CD14-positive monocyte (primary cell): ENCODE results near the gene NDFIP2. TPM values are rescaled to one million over a fixed set of nuclear protein-coding genes. Genes with fewer than 3 reads are reported as not detected.

Experiments used
- DNase-seq, 3 donors: peaks; one replicate each; pipeline ENCODE4 v3.0.0-alpha.2; 2011 to 2022
- H2AFZ ChIP-seq: 2 replicates; pipeline ENCODE4 v1.6.0; 2012; ENCODE audit warnings: mild to moderate bottlenecking, low read depth, low read length, inconsistent platforms; ENCODE audit not compliant: insufficient read depth, poor library complexity, severe bottlenecking
- H3K27ac ChIP-seq, 2 donors: 1 replicate in 1 of 2; 2 replicates in 1 of 2; pipeline ENCODE4 v1.5.1; 2012 to 2013; ENCODE audit warnings: low read length in 2 of 2, control low read depth in 1 of 2, inconsistent platforms in 1 of 2, low read depth in 1 of 2, mild to moderate bottlenecking in 1 of 2
- H3K27me3 ChIP-seq, 2 donors: one replicate each; pipeline versions ENCODE4 v1.6.0 to v1.6.1; 2011 to 2013; ENCODE audit warnings: low read length in 2 of 2; ENCODE audit not compliant: control insufficient read depth in 2 of 2, insufficient read depth in 2 of 2
- H3K36me3 ChIP-seq, 2 donors: replicated peaks in 1 of 2; 1 replicate in 1 of 2; 2 replicates in 1 of 2; pipeline versions ENCODE4 v1.5.1 to v1.6.1; 2012 to 2013; ENCODE audit warnings: low read length in 2 of 2, control low read depth in 1 of 2, inconsistent platforms in 1 of 2, mild to moderate bottlenecking in 1 of 2; ENCODE audit not compliant: insufficient read depth in 2 of 2, control insufficient read depth in 1 of 2
- H3K4me1 ChIP-seq, 2 donors: 1 replicate in 1 of 2; 2 replicates in 1 of 2; pipeline versions ENCODE4 v1.5.1 to v1.6.1; 2012 to 2013; ENCODE audit warnings: low read length in 2 of 2, control low read depth in 1 of 2, inconsistent platforms in 1 of 2, mild to moderate bottlenecking in 1 of 2, moderate library complexity in 1 of 2; ENCODE audit not compliant: insufficient read depth in 2 of 2, control insufficient read depth in 1 of 2
- H3K4me2 ChIP-seq: replicated peaks from 2 replicates; pipeline ENCODE3; 2012; ENCODE audit warnings: low read length, moderate library complexity, mild to moderate bottlenecking; ENCODE audit not compliant: poor library complexity, severe bottlenecking; ENCODE audit errors: extremely low read depth
- H3K4me3 ChIP-seq, 3 experiments: fragments of 200-600 bp in 1 of 3; sonication (generic) in 1 of 3; replicated peaks in 1 of 3; 1 replicate in 2 of 3; 2 replicates in 1 of 3; pipeline ENCODE4 v1.5.1; 2011 to 2013; ENCODE audit warnings: low read length in 3 of 3, mild to moderate bottlenecking in 3 of 3, control low read depth in 2 of 3, low read depth in 2 of 3, inconsistent platforms in 1 of 3, moderate library complexity in 1 of 3
- H3K79me2 ChIP-seq: 2 replicates; pipeline ENCODE4 v1.6.0; 2012; ENCODE audit warnings: mild to moderate bottlenecking, control low read depth, inconsistent platforms, low read length, moderate library complexity; ENCODE audit not compliant: insufficient read depth
- H3K9ac ChIP-seq: 2 replicates; pipeline ENCODE4 v1.6.0; 2017; ENCODE audit warnings: low read length, mild to moderate bottlenecking; ENCODE audit not compliant: insufficient read depth, poor library complexity, severe bottlenecking
- H3K9me3 ChIP-seq, 2 donors: replicated peaks in 1 of 2; 1 replicate in 1 of 2; 2 replicates in 1 of 2; pipeline versions ENCODE4 v1.5.1 to v1.6.1; 2012 to 2013; ENCODE audit warnings: low read length in 2 of 2, control low read depth in 1 of 2; ENCODE audit not compliant: control insufficient read depth in 1 of 2, insufficient read depth in 1 of 2
- H4K20me1 ChIP-seq: 2 replicates; pipeline ENCODE4 v1.6.0; 2012; ENCODE audit warnings: mild to moderate bottlenecking, low read length, control low read depth, moderate library complexity; ENCODE audit not compliant: insufficient read depth
- H3K27ac Mint-ChIP-seq, 7 donors: one replicate each; pipeline ENCODE4 v1.8.0; 2020; ENCODE audit warnings: mild to moderate bottlenecking in 7 of 7, mixed read lengths in 7 of 7, moderate library complexity in 6 of 7, inconsistent platforms in 2 of 7
- H3K27me3 Mint-ChIP-seq, 3 donors: one replicate each; pipeline ENCODE4 v1.8.0; 2021 to 2022; ENCODE audit warnings: low read depth in 3 of 3, mild to moderate bottlenecking in 3 of 3, mixed read lengths in 3 of 3, moderate library complexity in 3 of 3, inconsistent platforms in 1 of 3
- H3K36me3 Mint-ChIP-seq, 2 donors: one replicate each; pipeline ENCODE4 v1.8.0; 2020; ENCODE audit warnings: mixed read lengths in 2 of 2, inconsistent platforms in 1 of 2, mild to moderate bottlenecking in 1 of 2
- H3K4me1 Mint-ChIP-seq: one replicate; pipeline ENCODE4 v1.8.0; 2020; ENCODE audit warnings: mild to moderate bottlenecking, mixed read lengths
- H3K4me3 Mint-ChIP-seq, 2 donors: one replicate each; pipeline ENCODE4 v1.8.0; 2020; ENCODE audit warnings: mild to moderate bottlenecking in 2 of 2, mixed read lengths in 2 of 2, moderate library complexity in 1 of 2
- H3K9me3 Mint-ChIP-seq, 7 donors: one replicate each; pipeline ENCODE4 v1.8.0; 2020 to 2022; ENCODE audit warnings: mixed read lengths in 7 of 7, mild to moderate bottlenecking in 6 of 7, moderate library complexity in 6 of 7, inconsistent platforms in 2 of 7
- CTCF ChIP-seq: fragments of 200-600 bp; IDR thresholded peaks from one replicate; pipeline ENCODE4 v1.8.0; 2022; ENCODE audit warnings: antibody characterized with exemption, mild to moderate bottlenecking
- WGBS: methylation state at CpG from one replicate; pipeline ENCODE4 v1.1.5; 2013; ENCODE audit warnings: missing lambda C conversion rate; ENCODE audit not compliant: insufficient coverage; 5-methylcytosine and 5-hydroxymethylcytosine counted together
- intact Hi-C, 2 donors: fragments of 100-400 bp; cut with micrococcal nuclease; formaldehyde crosslinking; loops; one replicate each; pipeline versions ENCODE4 v1.15.0 to v1.15.1; 2023
- polyA plus RNA-seq, 3 donors: library from polyadenylated mRNA; depleted of rRNA in 1 of 3; unstranded in 2 of 3; stranded (reverse) in 1 of 3; fragments of 300-500 nt in 2 of 3; fragments of >200 nt in 1 of 3; fragmentation: Illumina TruSeq in 2 of 3; gene quantifications; 1 replicate in 2 of 3; 2 replicates in 1 of 3; pipeline ENCODE4 v1.2.3, GENCODE V29; 2012 to 2021

Gene NDFIP2
- polyA plus RNA-seq, 3 donors: not detected

- Histone ChIP-seq H3K27ac (no peak overlapping the region), H3K36me3 (no peaks in the 10 kb centered on the region), H3K27me3 (no peaks in the 10 kb centered on the region), H3K4me3 (no peak overlapping the region), H2AFZ (no peak overlapping the region), H4K20me1 (no peaks in the 10 kb centered on the region), H3K4me2 (no peak overlapping the region), H3K79me2 (no peaks in the 10 kb centered on the region), H3K9me3 (peaks cover 0 to 8% of the 10 kb centered on the region in 2 donors), H3K4me1 (no peaks in the 10 kb centered on the region), H3K9ac (no peak overlapping the region)
- no peaks in the 10 kb centered on the region for H3K4me1 Mint-ChIP-seq
- no peak overlapping the region for H3K4me3 Mint-ChIP-seq
- TF ChIP-seq CTCF: no peak
- no peak for DNase-seq
- WGBS: 100% methylated on average over 11 of the region's 11 CpGs
- peaks cover 0 to 8% (median 0%) of the 10 kb centered on the region in 7 donors for H3K9me3 Mint-ChIP-seq
- peaks cover 0 to 5% (median 0%) of the 10 kb centered on the region in 3 donors for H3K27me3 Mint-ChIP-seq
- H3K36me3 Mint-ChIP-seq: no peaks in the 10 kb centered on the region
- no peak overlapping the region for H3K27ac Mint-ChIP-seq
- intact Hi-C loops: no loop called here
Measured at GRCh38 chr13:79432992-79433391, 48.0 kb upstream of the NDFIP2 start.

GRCh38 chr13:79434556-79434955 is 46.4 kb upstream of the NDFIP2 start:
- Histone ChIP-seq H3K27ac (no peak overlapping the region), H3K36me3 (no peaks in the 10 kb centered on the region), H2AFZ (no peak overlapping the region), H3K4me2 (no peak overlapping the region), H3K27me3 (no peaks in the 10 kb centered on the region), H3K4me1 (no peaks in the 10 kb centered on the region), H3K9ac (no peak overlapping the region), H3K9me3 (peaks cover 0 to 8% of the 10 kb centered on the region in 2 donors), H3K4me3 (no peak overlapping the region), H4K20me1 (no peaks in the 10 kb centered on the region), H3K79me2 (no peaks in the 10 kb centered on the region)
- H3K9me3 Mint-ChIP-seq: peaks cover 0 to 8% (median 0%) of the 10 kb centered on the region in 7 donors
- H3K4me1 Mint-ChIP-seq: no peaks in the 10 kb centered on the region
- no peak for TF ChIP-seq CTCF
- WGBS: no CpG with 5 or more reads among the region's 1 CpG
- no peak for DNase-seq
- H3K27ac Mint-ChIP-seq: no peak overlapping the region
- peaks cover 0 to 5% (median 0%) of the 10 kb centered on the region in 3 donors for H3K27me3 Mint-ChIP-seq
- no peaks in the 10 kb centered on the region for H3K36me3 Mint-ChIP-seq
- intact Hi-C loops: no loop called here
- no peak overlapping the region for H3K4me3 Mint-ChIP-seq
